Upper lobe of right lung (tissue), 1 donor: Measurements from ENCODE around the gene TMEM222. TPM values are rescaled to one million over a fixed set of nuclear protein-coding genes. Genes with fewer than 3 reads are reported as not detected.

Source experiments
- ATAC-seq: fragments of 200-7000 bp; cut with Tn5 transposase; one replicate; pipeline ENCODE4 v1.9.1; 2020; ENCODE audit warnings: mild to moderate bottlenecking, moderate library complexity
- DNase-seq: peaks from one replicate; pipeline ENCODE4 v3.0.0-alpha.2; 2020
- H3K27ac ChIP-seq: fragments of 200-600 bp; one replicate; pipeline ENCODE4 v1.8.0; 2022
- H3K27me3 ChIP-seq: fragments of 200-600 bp; one replicate; pipeline ENCODE4 v1.8.0; 2022; ENCODE audit warnings: mild to moderate bottlenecking
- H3K36me3 ChIP-seq: fragments of 200-600 bp; one replicate; pipeline ENCODE4 v1.8.0; 2022
- H3K4me1 ChIP-seq: fragments of 200-600 bp; one replicate; pipeline ENCODE4 v1.8.0; 2022
- H3K4me3 ChIP-seq: fragments of 200-600 bp; one replicate; pipeline ENCODE4 v1.8.0; 2022; ENCODE audit warnings: mild to moderate bottlenecking
- H3K9me3 ChIP-seq: fragments of 200-600 bp; one replicate; pipeline ENCODE4 v1.8.0; 2022
- intact Hi-C: fragments of 100-400 bp; cut with DNase I; formaldehyde crosslinking; loops from one replicate; pipeline ENCODE4 v1.11.0; 2022
- total RNA-seq: library from RNA; stranded (reverse); fragmentation: NEBNext Ultra II Directional; extraction: Animal tissue kit (Norgen Biotek cat#: 25700); gene quantifications from one replicate; pipeline ENCODE4 v1.2.1, GENCODE V29; 2021
- TF ChIP-seq, protein P1 (sequence below): fragments of 200-600 bp; IDR thresholded peaks from one replicate; pipeline ENCODE4 v1.8.0; 2022; ENCODE audit warnings: antibody characterized with exemption
- donor health status: DM: no; HTN: yes; CAD: no; lungs with severe emphysema.

The TMEM222 gene
- total RNA-seq, 1 donor from 2014 or later: 36.7 TPM

DNA sequence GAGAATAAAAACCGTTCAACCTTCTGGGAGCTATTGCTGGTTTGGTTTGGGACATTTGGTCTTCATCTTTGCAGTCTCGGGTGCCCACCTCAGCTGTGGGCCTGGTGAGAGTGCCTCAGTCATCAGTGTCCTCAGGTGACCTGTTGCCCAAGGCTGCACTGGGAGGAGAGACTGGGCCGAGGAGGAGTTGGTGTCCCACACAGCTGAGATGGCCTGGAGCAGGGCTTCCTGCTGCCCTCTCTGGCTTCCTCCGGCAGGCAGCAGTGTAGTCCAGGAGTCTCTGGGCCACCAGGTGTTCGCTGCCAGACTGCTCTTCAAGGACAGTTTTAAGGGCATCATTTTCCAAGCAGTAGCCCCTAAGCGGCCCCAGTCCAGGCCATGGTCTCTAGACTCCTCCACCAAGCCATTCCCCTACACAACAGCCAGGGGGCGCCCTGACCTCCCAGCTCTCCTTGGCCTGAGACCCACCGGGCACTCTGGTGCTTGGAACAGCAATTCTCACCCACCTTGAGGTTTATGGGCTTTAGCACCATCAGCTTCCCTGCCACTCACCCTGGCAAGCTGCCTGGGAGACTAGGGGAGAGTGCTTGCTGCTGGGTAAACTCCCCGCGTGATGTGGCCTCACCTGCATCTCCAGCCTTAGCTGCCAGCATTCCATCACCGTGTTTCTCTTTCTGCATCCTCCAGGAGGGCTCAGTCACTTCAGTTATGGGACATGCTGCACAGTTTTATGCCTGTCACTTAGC lies 10.7 kb downstream of the TMEM222 start:
- Histone ChIP-seq H3K27me3 (no peaks in the 10 kb centered on the region), H3K27ac (no peak overlapping the region), H3K9me3 (no peaks in the 10 kb centered on the region), H3K36me3 (peaks cover 88% of the 10 kb centered on the region), H3K4me3 (no peak overlapping the region), H3K4me1 (peaks cover 8% of the 10 kb centered on the region)
- intact Hi-C loops: no loop called here
- TF ChIP-seq, protein P1, sequence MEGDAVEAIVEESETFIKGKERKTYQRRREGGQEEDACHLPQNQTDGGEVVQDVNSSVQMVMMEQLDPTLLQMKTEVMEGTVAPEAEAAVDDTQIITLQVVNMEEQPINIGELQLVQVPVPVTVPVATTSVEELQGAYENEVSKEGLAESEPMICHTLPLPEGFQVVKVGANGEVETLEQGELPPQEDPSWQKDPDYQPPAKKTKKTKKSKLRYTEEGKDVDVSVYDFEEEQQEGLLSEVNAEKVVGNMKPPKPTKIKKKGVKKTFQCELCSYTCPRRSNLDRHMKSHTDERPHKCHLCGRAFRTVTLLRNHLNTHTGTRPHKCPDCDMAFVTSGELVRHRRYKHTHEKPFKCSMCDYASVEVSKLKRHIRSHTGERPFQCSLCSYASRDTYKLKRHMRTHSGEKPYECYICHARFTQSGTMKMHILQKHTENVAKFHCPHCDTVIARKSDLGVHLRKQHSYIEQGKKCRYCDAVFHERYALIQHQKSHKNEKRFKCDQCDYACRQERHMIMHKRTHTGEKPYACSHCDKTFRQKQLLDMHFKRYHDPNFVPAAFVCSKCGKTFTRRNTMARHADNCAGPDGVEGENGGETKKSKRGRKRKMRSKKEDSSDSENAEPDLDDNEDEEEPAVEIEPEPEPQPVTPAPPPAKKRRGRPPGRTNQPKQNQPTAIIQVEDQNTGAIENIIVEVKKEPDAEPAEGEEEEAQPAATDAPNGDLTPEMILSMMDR: peak; percentile 82
- ATAC-seq: peak; percentile 81
- no peak for DNase-seq

DNA sequence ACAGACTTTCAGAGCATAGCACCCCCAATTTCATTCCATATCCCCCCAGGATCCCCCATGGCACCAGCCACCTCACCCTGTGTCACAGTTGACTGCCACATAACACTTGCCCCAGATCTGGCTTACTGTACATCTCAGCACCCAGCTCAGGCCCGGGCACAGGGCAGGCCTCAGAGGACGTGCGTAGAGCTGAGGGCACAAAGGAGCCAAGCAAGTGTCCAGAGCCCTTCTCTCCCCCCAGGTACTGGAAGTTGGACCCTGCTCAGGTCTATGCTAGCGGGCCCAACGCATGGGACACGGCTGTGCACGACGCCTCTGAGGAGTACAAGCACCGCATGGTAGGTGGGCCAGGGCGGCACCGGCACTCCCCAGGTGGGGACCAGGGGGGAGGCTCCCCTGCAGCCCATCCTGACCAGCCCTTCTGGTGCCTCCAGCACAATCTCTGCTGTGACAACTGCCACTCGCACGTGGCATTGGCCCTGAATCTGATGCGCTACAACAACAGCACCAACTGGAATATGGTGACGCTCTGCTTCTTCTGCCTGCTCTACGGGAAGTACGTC lies 11.8 kb downstream of the TMEM222 start:
- H3K27me3 ChIP-seq: no peaks in the 10 kb centered on the region
- H3K9me3 ChIP-seq: no peaks in the 10 kb centered on the region
- DNase-seq (no peak), ATAC-seq (no peak)
- intact Hi-C loops: no loop called here
- TF ChIP-seq, protein P1: no peak
- peaks cover 8% of the 10 kb centered on the region for H3K4me1 ChIP-seq
- no peak overlapping the region for H3K4me3 ChIP-seq
- no peak overlapping the region for H3K27ac ChIP-seq
- H3K36me3 ChIP-seq: peaks cover 77% of the 10 kb centered on the region

DNA sequence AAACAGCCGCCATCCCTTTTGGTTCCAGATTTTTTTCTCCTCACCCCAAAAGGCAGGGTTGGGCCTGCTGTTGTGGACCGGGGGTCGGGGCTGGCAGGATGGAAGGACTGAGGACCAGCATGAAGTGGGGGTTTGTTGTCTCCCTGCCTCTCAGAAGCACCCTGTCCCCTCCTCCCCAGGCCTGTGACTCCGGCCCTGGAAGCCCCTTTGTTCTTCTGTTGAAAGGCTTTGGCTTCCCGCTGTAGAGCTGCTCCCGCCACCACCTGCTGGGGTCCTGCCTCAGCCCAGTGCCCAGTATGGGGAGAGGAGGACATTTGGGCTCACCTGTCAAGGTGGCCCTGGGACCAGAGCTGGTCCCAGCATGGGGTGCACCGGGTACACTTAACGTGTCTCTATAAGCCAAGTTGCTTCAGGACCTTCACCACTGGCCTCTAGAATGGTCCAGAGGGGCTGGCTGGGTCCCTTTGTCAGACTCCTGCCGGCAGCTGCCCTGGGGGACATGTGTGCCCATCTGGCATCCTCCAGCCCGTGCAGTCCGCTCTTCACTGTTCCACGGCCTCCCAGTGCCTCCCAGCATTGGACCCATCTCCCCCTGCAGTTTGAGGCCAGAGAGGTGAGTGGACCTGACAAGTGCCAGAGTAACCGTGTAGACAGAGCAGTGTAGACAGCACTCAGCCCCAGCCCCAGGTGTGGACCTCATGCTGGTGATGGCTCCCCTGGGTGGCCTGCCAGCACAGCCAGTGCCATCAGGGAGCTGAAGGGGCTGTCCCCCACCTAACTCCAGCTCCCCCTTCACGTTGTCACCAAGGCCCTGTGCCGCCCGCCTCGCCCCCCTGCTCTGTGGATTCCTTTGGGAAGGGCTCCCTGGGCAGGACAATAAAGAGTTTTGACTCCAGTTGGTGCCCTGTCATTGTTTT lies 13.8 kb downstream of the TMEM222 start:
- H3K27ac ChIP-seq: no peak overlapping the region
- peaks cover 8% of the 10 kb centered on the region for H3K4me1 ChIP-seq
- peaks cover 63% of the 10 kb centered on the region for H3K36me3 ChIP-seq
- no peaks in the 10 kb centered on the region for H3K27me3 ChIP-seq
- ATAC-seq (no peak), DNase-seq (no peak)
- H3K9me3 ChIP-seq: no peaks in the 10 kb centered on the region
- TF ChIP-seq, protein P1: no peak
- H3K4me3 ChIP-seq: no peak overlapping the region
- intact Hi-C loops: no loop called here

DNA sequence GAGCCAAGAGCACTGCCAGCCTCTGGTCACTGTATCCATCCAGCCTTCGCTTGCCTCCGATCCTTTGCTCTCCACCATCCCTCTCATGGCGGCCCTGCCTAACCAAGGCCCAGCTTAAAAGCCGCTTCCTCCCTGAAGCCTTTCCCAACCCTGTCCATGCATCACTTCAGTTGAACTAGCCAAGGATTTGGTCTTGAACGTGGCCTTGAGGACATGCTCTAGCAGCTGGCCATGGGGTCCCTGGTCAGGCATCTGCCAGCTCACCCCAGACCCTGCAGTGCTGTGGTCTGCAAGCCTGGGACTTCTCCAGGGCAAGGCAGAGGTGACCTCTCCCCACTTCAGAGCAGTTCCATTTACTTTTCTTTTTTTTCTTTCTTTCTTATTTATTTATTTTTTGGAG lies 14.8 kb downstream of the TMEM222 start:
- no peaks in the 10 kb centered on the region for H3K27me3 ChIP-seq
- peaks cover 8% of the 10 kb centered on the region for H3K4me1 ChIP-seq
- DNase-seq: no peak
- H3K4me3 ChIP-seq: no peak overlapping the region
- peaks cover 53% of the 10 kb centered on the region for H3K36me3 ChIP-seq
- TF ChIP-seq, protein P1: no peak
- no peak for ATAC-seq
- no peak overlapping the region for H3K27ac ChIP-seq
- intact Hi-C loops: no loop called here
- H3K9me3 ChIP-seq: no peaks in the 10 kb centered on the region

DNA sequence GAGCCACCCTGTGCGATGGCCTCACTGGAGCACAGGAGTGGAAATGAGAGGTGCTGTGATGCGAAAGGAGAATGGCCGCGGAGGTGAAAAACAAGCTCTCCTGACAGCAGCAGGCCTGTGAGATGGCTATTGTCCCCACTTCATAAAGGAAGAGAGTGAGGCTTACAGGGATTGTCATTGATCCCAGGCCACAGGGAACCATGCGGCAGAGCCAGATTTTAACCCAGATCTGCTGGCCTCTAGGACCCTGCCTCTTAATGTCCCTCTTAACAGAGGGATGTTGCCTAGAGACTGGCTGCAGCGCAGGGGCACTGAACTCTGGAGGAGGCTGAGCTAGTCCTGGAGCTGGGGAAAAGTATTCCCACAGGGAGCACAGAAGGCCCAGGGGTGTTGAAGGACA lies 16.8 kb downstream of the TMEM222 start:
- no peak for DNase-seq
- Histone ChIP-seq H3K27me3 (no peaks in the 10 kb centered on the region), H3K27ac (no peak overlapping the region), H3K9me3 (no peaks in the 10 kb centered on the region), H3K4me1 (peaks cover 6% of the 10 kb centered on the region), H3K4me3 (no peak overlapping the region), H3K36me3 (peaks cover 33% of the 10 kb centered on the region)
- TF ChIP-seq, protein P1: no peak
- intact Hi-C loops: no loop called here
- ATAC-seq: no peak
